Dedifferentiated amniotic fluid mesenchymal stem cell (primary cell): Measurements from ENCODE around the gene RTN4.

Source experiments
- DNase-seq: peaks from one replicate; pipeline ENCODE4 v3.0.0-alpha.2; 2016; ENCODE audit errors: extremely low spot score

Gene RTN4

DNA sequence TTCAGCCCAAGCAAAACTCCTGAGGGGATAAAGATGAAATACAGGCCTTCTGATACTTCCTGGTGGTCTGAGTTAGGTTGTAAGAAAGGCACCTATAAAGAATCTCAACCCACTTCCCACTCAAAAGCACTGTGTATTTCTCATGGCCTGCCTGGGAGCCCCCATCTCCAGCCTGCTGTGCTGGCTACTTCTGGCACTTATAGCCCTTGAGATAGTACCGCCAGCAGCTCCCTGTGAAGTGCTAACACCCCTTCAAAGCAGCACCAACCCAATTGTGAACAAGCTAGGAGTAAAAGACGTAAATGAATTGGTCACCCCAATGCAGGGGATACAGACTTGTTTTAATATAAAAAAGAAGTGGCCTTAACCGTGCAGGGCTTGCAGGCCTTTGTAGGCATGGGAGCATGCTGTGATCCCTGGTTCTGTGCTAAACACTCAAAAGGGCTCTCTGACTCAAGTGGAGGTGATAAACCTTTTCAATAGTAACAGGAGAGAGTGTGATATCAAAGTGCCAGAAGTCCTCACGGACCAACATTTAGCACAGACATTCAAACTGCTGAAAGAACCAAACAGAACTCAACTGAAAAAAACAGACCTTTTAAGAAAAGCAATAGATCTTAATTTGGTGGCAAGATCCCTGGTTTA lies 80.8 kb downstream of the RTN4 start:
- no peak for DNase-seq

DNA sequence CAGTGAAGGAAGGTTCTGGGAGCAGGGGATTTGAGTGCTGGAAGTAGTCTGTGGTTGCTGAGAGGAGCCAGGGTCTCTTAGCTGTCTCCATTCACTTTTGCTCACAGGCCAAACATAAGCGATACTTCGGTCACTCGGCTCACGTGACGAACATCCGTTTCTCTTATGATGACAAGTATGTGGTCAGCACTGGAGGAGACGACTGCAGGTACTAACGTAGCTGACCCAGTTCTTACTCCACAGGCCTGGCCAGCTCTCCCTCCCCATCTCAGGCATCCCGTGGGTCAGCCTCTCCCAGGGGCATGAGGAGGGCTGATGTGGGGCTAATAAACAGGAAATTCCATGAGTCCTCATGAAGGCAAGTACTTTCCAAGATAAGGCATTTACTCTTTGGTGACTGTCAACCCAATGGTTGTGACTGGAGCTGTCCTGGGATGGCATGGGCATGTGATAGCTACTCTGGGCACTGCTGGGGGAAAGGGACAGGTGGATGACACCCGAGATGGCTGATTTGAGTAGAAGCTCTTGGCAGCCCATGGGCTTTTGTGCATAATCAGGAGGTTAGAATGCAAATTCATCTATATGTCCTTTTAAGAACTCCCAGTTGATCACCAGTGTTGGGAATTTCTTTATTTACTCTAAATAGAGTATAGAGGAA lies 81.6 kb downstream of the RTN4 start:
- DNase-seq: no peak

DNA sequence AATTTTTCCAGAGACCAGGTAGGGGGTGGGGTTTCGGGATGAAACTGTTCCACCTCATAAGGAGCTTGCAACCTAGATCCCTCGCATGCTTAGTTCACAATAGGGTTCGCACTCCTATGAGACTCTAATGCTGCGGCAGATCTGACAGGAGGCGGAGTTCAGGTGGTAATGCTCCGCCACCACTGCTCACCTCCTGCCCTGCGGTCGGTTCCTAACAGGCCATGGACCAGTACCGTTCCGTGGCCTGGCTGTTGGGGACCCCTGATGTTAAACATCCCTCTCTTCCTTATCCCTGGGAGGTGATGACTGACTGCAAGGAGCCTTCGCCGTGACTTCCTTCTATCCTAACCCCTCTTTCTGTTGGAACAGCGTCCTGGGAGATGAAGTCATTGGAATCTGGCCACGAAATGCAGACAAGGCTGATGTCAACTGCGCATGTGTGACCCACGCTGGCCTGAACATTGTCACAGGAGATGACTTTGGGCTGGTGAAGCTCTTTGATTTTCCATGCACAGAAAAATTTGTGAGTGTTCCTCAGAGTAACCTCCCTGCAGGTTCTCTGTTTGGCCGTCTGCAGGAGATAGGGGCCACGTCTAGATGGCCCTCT lies 82.4 kb downstream of the RTN4 start:
- no peak for DNase-seq

DNA sequence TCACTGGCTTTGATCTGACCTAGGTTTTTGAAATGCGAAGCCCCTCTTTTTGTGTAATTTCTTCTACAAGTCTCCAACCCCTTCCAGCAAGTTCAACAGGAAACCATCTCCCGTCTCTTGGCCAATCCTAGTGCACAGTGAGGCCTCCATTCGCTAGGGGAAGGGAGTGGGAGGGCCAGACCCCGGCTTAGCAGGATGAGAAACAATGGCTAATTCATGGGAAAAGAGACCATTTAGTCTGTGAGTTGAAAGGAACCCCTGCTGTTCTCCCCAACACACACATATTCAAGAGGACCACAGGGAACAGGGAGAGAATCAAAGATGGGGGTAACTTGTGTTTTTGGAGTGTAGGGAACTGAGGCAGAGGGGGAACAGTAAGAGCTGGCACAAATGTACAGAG lies 83.0 kb downstream of the RTN4 start:
- no peak for DNase-seq

GRCh38 chr2:54966837-54967236 lies 83.4 kb downstream of the RTN4 start:
- no peak for DNase-seq

DNA sequence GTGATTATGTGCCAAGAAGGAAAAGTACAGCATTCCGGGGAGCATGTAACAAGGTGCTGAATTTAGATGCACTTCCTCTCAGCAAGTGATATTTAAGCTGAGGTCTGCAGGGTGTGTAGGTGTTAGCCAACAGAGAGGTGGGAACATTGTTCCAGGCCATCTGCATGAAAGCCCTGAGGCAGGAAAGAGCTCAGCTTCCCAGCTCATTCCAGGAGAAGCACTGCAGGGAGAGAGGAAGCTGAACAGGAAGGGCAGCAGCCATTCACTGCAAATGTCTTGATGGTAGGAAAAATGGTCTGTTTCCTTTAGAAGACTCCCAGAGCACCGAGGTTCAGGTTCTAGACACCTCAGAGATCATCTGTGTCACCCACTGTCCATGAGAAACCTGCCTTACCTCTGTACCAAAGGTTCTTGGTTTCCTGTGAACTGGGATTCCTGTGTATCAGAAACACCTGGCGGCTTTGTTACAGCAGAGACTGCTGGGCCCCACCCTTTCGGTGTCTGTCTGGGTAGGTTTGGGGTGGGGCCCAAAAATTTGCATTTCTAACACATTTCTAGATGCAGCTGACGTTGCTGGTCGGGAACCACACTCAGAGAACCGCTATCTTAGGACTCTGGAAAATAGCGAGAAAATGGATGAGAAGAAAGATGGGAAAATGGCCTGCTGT lies 84.0 kb downstream of the RTN4 start:
- DNase-seq: no peak

- no peak for DNase-seq
Observed at GRCh38 chr2:54965425-54965824, 84.8 kb downstream of the RTN4 start.

- DNase-seq: no peak
Observed at GRCh38 chr2:54964816-54965215, 85.4 kb downstream of the RTN4 start.

DNA sequence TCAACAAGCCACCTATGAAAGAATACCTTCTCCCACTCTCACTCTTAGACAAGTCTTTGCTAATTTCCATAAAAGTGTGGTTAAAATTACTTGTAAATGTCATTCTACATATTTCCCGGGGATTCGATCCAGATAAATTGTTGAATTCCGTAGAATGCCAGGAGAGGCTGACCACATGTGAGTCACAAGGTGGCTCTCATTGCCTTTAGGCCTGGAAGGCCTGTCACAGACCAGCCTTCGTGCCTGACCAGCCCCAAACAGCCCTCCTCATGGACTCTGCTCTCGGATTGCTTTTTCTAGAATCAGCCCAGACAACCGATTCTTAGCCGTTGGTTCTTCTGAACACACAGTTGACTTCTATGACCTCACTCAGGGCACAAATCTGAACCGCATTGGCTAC lies 86.0 kb downstream of the RTN4 start:
- DNase-seq: no peak

GRCh38 chr2:54963476-54963875 lies 86.8 kb downstream of the RTN4 start:
- no peak for DNase-seq

- DNase-seq: no peak
Observed at GRCh38 chr2:54962935-54963440, 87.3 kb downstream of the RTN4 start.

DNA sequence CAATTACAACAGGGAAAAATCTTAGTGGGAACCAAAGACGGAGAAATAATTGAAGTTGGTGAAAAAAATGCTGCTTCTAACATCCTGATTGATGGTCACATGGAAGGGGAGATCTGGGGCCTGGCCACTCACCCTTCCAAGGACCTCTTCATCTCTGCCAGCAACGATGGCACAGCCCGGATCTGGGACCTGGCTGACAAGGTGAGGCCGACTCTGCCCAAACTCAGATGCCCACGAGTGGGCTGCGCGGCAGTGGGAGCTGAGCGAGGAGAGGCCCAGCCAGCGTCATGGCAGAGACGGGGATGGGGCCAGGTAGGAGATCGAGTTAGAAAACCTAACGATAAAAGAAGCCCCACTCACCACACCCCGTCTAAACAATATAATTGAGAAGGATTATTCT lies 87.7 kb downstream of the RTN4 start:
- no peak for DNase-seq

DNA sequence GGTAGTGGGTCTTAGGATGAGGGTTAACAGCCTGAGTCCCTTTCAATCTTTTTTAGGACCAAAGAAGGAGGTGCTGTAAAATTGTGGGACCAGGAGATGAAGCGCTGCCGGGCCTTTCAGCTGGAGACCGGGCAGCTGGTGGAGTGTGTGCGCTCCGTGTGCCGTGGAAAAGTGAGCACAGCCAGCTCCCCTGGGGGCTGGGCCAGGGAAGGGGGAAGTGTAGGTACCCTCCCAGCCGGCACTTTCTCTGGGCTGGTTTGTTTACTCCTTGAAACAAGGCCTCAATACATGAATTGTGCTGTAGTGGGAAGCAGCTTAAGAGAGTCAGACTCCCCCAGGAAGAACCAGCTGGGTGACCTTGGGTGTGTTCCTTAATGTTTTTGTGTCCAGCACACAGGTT lies 90.1 kb downstream of the RTN4 start:
- DNase-seq: no peak

- no peak for DNase-seq
Observed at GRCh38 chr2:54958717-54959371, 91.4 kb downstream of the RTN4 start.

DNA sequence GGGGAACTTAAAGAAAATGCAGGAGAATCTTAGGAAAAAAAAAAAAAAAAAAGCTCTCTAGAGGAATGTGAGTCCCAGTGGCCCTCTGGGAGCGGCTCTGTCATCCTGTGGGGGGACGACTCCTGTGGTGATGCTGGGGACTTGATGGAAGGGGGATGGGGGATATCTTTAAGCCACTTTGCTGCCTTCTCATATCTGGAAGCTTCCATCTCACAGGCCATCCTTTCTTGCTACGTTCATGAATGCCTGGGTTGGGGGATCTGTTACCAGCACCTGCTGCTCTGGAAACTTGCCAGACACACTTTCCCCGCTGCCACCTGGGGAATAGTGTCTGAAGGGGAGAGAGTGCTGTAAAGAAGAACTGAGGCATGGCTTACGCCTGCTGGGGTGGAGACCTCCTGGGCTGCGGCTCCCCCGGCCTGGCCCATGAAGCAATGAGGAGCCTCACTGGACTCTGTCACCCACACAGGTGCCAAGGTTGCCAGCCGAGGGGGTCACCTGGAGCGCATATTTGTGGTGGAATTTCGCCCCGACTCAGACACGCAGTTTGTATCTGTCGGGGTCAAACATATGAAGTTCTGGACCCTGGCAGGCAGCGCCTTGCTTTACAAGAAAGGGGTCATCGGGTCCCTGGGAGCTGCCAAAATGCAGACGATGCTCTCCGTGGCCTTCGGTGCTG lies 92.8 kb downstream of the RTN4 start:
- no peak for DNase-seq

DNA sequence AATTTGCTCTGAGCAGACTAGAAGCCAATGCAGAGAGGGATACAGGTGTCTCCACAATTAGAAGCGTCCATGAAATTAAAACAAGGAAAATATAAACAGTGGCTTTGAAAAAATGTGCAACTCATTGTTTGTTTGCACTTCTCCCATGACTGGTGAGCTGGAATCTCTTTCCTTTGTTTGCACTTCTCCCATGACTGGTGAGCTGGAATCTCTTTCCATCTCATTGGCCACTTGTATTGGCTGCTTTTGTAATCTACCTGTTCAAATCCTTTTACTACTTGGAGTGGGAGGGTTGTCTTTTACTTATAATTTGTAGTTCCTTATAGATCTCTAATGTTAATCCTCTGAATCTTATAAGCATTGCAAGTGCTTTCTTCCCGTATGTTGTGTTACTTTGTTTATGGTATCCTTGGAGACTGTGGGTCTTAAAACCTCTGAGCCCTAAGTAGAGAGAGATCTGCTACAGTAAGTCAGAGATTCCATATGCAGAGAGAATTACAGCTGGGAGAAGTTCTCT lies 94.1 kb downstream of the RTN4 start:
- DNase-seq: no peak

DNA sequence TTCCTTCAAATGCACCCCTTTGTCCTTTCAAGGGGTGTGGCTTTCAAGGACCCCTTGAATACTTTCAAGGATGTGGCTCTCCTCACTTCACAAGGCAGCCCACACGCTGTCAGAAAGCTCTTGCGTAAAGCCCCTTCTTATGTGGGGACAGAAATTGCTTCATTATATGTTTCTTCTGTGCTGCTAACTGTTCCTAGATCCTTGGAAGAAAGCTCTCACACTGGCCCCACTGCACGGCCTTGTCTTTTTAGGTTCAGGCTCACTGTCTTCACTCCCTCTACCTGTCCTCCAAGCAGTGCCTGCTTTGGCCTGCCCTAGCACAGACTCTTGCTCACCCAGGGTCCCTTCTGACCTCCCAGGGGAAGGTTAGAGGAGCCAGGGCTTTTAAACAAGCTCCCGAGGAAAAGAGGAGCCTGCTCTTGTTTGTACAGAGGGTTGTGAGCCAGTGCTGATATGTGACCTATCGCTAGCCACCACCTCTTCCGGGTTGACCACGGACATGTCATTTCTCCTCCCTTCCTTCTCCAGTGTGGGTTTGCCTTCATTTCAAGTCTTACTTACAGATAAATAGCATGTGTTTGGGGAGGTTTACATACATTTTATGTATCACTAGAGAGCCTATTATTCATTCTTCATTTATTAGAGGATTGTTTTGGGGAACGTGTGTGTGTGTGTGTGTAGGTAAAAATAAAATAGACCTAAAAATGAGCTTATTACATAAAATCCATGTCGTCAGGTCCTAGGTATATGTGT lies 94.7 kb downstream of the RTN4 start:
- DNase-seq: no peak

DNA sequence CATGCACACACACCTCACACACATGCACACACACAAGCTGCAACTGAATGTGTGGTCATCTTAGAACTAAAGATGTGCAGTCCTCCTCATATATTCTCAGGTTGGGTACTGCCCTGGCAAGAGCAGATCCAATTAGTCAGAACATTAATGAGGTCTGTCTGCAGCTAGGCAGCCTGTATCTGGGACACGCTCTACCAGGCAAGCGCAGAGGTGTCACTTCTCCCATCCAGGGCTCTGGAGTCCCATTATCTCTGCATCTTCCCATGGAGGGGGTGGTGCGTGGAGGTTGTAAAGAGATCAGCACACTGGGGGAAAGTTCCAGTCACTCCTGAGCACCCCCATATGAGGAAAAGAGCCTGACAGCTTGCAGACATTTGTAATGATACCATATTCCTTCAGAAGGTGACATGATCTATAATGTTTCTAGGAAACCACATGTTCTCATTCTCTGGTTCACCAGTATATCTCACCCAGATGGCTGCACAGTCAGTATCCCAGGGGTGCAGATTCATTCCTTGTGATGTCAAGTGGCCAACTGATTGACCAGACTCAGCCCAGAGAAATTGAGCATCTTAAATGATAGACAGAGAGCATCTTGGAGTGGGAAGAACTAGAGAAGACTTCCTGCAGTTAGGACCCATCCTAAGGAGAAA lies 95.4 kb downstream of the RTN4 start:
- DNase-seq: no peak

- DNase-seq: no peak
Observed at GRCh38 chr2:54954158-54954557, 96.1 kb downstream of the RTN4 start.

GRCh38 chr2:54952978-54953456 lies 97.2 kb downstream of the RTN4 start:
- no peak for DNase-seq
